ENCODE data around the gene KDM5D. TPM values are rescaled to one million over a fixed set of nuclear protein-coding genes. Genes with fewer than 3 reads are reported as not detected.

The KDM5D gene
- 20.1 and 38.4 TPM in 2 replicates for total RNA-seq

DNA sequence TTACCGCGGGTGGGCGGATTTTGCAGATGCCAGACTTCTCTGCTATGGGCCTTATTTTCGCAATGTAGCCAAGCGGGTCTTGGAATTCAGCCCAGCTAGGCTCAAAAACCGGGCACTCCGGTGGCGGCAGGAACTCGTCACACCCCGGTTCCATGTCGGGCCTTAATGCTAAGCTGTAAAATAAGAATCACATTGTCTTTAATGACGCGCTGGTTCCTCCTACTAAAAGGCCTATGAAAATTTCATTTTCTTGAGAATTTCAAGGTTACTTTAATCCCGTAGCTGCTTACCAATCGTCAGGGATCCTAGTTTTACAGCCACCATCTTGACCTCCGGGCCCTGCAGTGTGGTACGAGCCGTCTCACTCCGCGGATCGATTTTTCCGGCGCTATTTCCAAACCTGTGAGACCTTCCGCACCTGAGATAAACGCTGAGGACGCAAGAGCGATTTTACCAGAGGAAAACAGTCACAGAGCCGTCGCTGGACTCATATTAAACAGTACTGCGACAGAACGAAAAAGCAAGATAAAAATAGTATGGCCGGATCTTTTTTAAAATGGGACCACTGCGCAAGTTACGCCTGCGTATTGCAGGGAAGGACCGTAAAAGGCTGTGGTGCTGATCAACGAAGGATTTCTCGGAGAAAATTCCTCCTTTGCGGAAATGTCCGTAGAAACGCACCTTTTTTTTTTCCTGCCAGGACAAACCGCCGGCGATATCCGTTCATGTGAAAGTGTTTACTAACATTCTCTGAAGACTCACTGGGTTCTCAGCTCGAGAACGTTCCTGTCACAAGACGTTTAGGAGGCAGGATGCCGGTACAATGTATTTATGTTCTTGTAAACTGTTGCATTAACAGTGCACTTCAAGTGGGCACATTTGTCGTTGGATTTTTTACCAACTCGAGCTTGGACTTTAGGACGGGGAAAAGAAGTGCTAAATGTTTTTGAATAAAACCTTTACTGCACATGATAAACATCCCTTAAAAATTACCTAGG is at the start of gene KDM5D:
Gene KDM5D (minus strand): TSS at position 346 of the 998 bp plus-strand sequence. CDS start 192 bp downstream, at position 154.

All from bladder microvascular endothelial cell (primary cell).